Embryonic facial prominence (tissue), 1 donor: Measurements from ENCODE around the gene SWAP70.
A peak's percentile ranks its signal among the peaks of the same experiment; 100 is the strongest.
"Not testable (repeated sequence)": the region's sequence is repeated elsewhere in the genome, so short reads cannot be mapped to it uniquely, and the experiment has no call there.

ENCODE experiments used
- DNase-seq: peaks from one replicate; pipeline ENCODE4 v3.0.0-alpha.2; 2016; ENCODE audit errors: extremely low spot score

Gene SWAP70

GRCh38 chr11:9663699-9664275, at the start of gene SWAP70:
SWAP70 (plus strand) TSS chr11:9664077; CDS start chr11:9664180, 103 bp downstream.
- no peak for DNase-seq

GRCh38 chr11:9615031-9615451, 48.8 kb upstream of the SWAP70 start:
- no peak for DNase-seq

GRCh38 chr11:9616042-9616675, 47.7 kb upstream of the SWAP70 start:
- no peak for DNase-seq

GRCh38 chr11:9616858-9617257, 47.0 kb upstream of the SWAP70 start:
- DNase-seq = no peak

GRCh38 chr11:9617940-9618339, 45.9 kb upstream of the SWAP70 start:
- peak; percentile 61 for DNase-seq

GRCh38 chr11:9619004-9619403, 44.9 kb upstream of the SWAP70 start:
- DNase-seq = no peak

- no peak for DNase-seq
These were observed 43.9 kb upstream of the SWAP70 start for GRCh38 chr11:9619971-9620370.

- not testable (repeated sequence) for DNase-seq
These were observed 41.5 kb upstream of the SWAP70 start for GRCh38 chr11:9622353-9622752.

GRCh38 chr11:9623053-9623452, 40.8 kb upstream of the SWAP70 start:
- not testable (repeated sequence) for DNase-seq

- DNase-seq = no peak
These were observed 39.4 kb upstream of the SWAP70 start for GRCh38 chr11:9624448-9624847.

GRCh38 chr11:9625162-9625561, 38.7 kb upstream of the SWAP70 start:
- no peak for DNase-seq

- no peak for DNase-seq
These were observed 38.1 kb upstream of the SWAP70 start for GRCh38 chr11:9625728-9626127.

- DNase-seq = no peak
These were observed 37.1 kb upstream of the SWAP70 start for GRCh38 chr11:9626496-9627394.

- DNase-seq = no peak
These were observed 34.8 kb upstream of the SWAP70 start for GRCh38 chr11:9629064-9629463.

- no peak for DNase-seq
These were observed 30.2 kb upstream of the SWAP70 start for GRCh38 chr11:9633679-9634078.

GRCh38 chr11:9636691-9637090, 27.2 kb upstream of the SWAP70 start:
- no peak for DNase-seq

GRCh38 chr11:9639099-9639498, 24.8 kb upstream of the SWAP70 start:
- DNase-seq = no peak

- no peak for DNase-seq
These were observed 23.9 kb upstream of the SWAP70 start for GRCh38 chr11:9639985-9640384.

- no peak for DNase-seq
These were observed 21.0 kb upstream of the SWAP70 start for GRCh38 chr11:9642894-9643293.

GRCh38 chr11:9643751-9644150, 20.1 kb upstream of the SWAP70 start:
- DNase-seq = no peak

GRCh38 chr11:9645881-9646280, 18.0 kb upstream of the SWAP70 start:
- DNase-seq = no peak

- no peak for DNase-seq
These were observed 17.6 kb upstream of the SWAP70 start for GRCh38 chr11:9646324-9646723.

GRCh38 chr11:9651481-9651880, 12.4 kb upstream of the SWAP70 start:
- DNase-seq = no peak
